Mononuclear cell (primary cell): ENCODE results near the gene AGER. TPM values are rescaled to one million over a fixed set of nuclear protein-coding genes. Genes with fewer than 3 reads are reported as not detected.
"Not testable (repeated sequence)": the region's sequence is repeated elsewhere in the genome, so short reads cannot be mapped to it uniquely, and the experiment has no call there.

Source experiments
- H3K27me3 ChIP-seq: 2 replicates; pipeline ENCODE4 v1.6.0; 2011; ENCODE audit warnings: low read length, control low read depth; ENCODE audit not compliant: insufficient read depth
- H3K4me1 ChIP-seq: 2 replicates; pipeline ENCODE4 v1.5.1; 2011; ENCODE audit warnings: mild to moderate bottlenecking, low read length, control low read depth; ENCODE audit not compliant: insufficient read depth
- H3K4me3 ChIP-seq: 2 replicates; pipeline ENCODE4 v1.5.1; 2011; ENCODE audit warnings: mild to moderate bottlenecking, low read length, moderate library complexity
- H3K9me3 ChIP-seq: 2 replicates; pipeline ENCODE4 v1.5.1; 2011; ENCODE audit warnings: low read depth, mild to moderate bottlenecking, control low read depth, low read length
- total RNA-seq: library from RNA; depleted of rRNA; stranded (reverse); fragments of >200 nt; gene quantifications from one replicate; pipeline ENCODE4 v1.2.3, GENCODE V29; 2012

Gene AGER
- total RNA-seq, result 1.5 TPM

GRCh38 chr6:32184084-32184640 lies at the start of gene AGER:
TSS of gene AGER (minus strand) at chr6:32184253. CDS start at chr6:32184222, 31 bp downstream.
- Histone ChIP-seq H3K4me3 (no peak within 1 kb of the TSS), H3K9me3 (no peaks in the 10 kb centered on the region), H3K27me3 (no peaks in the 10 kb centered on the region), H3K4me1 (peaks cover 54% of the 10 kb centered on the region)

GRCh38 chr6:32226434-32226833 lies 42.4 kb upstream of the AGER start:
- Histone ChIP-seq H3K9me3 (no peaks in the 10 kb centered on the region), H3K4me1 (peaks cover 39% of the 10 kb centered on the region), H3K27me3 (no peaks in the 10 kb centered on the region), H3K4me3 (no peak overlapping the region)

DNA sequence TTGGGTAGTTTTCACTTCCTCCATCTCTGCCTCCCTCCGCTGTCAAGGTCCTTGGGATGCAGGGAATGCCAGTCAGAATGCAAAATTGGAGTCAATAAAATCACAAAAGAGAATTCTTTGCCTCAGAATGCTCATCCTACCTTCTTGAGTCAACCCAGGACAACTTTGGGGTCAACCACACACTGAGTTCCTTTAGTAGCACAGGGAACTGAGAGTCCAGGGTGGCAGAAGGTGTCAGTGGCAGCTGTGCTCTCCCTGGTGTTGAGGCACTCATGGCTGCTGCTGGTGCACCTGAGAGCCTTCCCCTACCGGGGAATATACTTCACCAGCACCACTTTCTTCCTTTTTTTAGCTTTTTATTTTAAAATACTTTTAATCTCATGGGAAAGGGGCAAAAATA lies 40.6 kb upstream of the AGER start:
- no peak overlapping the region for H3K4me3 ChIP-seq
- no peaks in the 10 kb centered on the region for H3K27me3 ChIP-seq
- peaks cover 39% of the 10 kb centered on the region for H3K4me1 ChIP-seq
- no peaks in the 10 kb centered on the region for H3K9me3 ChIP-seq

DNA sequence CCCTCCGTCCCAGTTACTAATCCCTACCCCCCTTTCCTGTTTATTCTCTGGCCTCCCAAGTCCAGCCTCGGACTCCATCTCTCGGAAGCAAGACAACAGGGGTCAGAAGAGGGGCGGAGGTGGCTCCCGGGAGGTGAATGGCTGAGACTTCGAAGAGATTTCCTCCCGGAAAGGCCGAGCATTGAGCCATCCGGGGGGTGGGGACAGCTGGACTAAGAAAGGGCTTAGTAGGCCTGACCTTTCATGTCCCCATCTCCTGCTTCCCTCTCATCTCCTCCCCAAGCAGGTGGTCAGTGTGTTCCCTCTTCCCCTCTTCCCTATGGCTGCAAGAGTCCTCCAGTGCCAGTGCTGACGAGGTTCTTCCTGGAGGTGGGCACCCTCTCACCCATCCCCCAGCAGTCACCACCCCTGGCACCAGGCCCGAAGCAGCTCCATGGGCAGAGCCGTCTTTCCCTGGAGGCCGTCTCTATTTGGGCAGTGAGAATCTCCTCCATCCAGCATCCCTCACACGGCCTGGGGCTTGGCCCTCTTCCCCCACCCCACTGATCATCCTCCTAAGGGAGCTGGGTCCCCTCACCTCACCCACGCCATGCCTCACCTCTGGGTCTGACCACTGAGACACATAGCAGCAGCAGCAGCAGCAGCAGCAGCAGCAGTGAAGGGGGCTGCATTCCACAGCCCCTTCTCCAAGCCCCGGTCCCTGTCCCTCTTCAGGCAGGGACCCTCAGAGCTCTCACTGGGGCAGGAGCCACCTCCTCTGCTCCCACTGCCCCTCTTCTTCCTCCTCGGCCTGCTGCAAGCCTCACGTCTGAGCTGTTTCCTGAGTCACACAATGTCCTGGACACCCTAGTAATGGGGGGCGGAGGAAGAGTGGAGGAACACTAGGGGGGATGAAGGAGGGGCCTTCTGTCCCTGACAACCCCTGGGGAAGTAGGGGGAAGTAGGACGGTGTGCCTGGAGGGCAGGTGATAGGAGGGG lies 39.5 kb upstream of the AGER start, which contains the start of gene NOTCH4:
Gene NOTCH4, minus strand, starts transcription at position 810 of the 978 bp plus-strand sequence. Its CDS starts 139 bp downstream, at position 671.
- Histone ChIP-seq H3K9me3 (no peaks in the 10 kb centered on the region), H3K4me1 (peaks cover 39% of the 10 kb centered on the region), H3K27me3 (no peaks in the 10 kb centered on the region), H3K4me3 (no peak within 1 kb of the TSS)

DNA sequence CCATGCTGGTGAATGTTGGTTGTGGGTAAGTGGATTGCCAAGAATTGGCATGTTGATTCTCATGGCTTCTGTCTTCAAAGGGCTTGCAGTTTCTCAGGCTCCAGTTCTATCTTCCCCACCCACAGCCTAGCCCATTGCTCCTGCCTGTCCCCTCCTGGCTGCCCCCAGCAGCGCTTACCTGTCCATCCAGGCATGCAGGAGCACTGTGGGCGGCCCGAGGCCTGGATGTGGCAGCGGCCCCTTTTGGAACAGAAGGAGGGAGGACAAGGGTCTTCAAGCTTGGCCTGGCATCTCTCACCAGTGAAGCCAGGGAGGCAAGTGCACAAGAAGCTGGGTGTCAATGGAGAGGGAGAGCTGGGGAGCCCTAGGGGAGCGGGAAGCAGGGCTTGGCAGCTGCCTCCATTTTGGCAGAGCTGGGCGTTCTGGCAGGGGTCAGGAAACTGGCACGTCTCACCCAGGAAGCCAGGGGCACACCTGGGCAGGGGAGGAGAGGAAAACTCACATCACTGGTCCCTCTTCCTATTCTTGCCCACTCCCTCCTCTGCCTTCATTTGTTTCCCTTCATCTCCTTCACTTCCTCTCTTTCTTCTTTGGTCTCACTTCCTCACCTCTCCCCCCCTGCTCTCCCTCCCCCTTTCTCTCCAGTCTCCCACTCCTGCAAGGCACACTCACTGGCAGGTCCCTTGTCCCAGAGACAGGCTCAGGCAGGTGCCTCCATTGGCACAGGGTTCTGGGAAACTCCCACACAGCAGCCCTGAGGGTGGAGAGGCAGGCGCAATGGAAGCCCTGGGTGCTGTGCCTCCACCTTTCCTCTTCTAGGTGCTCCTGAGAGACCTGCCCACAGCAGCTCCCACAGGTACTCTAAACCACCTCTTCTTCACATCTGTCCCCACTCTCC lies 38.5 kb upstream of the AGER start:
- H3K27me3 ChIP-seq, result no peaks in the 10 kb centered on the region
- no peak overlapping the region for H3K4me3 ChIP-seq

GRCh38 chr6:32220021-32220420 lies 36.0 kb upstream of the AGER start:
- H3K4me1 ChIP-seq, result peaks cover 23% of the 10 kb centered on the region
- no peaks in the 10 kb centered on the region for H3K27me3 ChIP-seq
- no peak overlapping the region for H3K4me3 ChIP-seq
- no peaks in the 10 kb centered on the region for H3K9me3 ChIP-seq

More for the DNA sequence above, 38.5 kb upstream of the AGER start:
- H3K9me3 ChIP-seq, result no peaks in the 10 kb centered on the region
- H3K4me1 ChIP-seq, result peaks cover 35% of the 10 kb centered on the region

- H3K4me1 ChIP-seq, result peaks cover 13% of the 10 kb centered on the region
- no peak overlapping the region for H3K4me3 ChIP-seq
- no peaks in the 10 kb centered on the region for H3K9me3 ChIP-seq
- H3K27me3 ChIP-seq, result no peaks in the 10 kb centered on the region
Measured at GRCh38 chr6:32218167-32218566, 34.1 kb upstream of the AGER start.

DNA sequence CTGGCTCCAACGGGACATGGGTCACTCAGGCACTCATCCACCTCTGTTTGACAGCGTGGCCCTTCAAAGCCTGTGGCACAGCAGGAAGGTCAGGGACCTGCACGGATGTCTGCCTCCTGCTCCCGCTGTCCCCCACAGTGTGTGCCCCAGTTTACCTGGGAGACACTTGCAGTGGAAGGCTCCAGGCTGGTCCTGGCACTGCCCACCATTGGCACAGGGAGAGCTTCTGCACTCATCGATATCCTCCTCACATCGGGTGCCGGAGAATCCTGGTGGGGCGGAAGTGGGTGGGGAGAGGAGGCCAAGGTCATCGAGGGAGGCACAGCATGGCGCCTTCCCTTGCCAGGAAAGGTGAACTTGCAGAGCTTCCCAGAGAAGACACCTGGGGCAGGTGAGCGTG lies 32.9 kb upstream of the AGER start:
- no peaks in the 10 kb centered on the region for H3K27me3 ChIP-seq
- no peaks in the 10 kb centered on the region for H3K9me3 ChIP-seq
- peaks cover 1% of the 10 kb centered on the region for H3K4me1 ChIP-seq
- H3K4me3 ChIP-seq, result no peak overlapping the region

- Histone ChIP-seq H3K27me3 (no peaks in the 10 kb centered on the region), H3K4me3 (no peak overlapping the region), H3K4me1 (no peaks in the 10 kb centered on the region), H3K9me3 (no peaks in the 10 kb centered on the region)
Measured at GRCh38 chr6:32216285-32216684, 32.2 kb upstream of the AGER start.

- H3K9me3 ChIP-seq, result no peaks in the 10 kb centered on the region
- no peak overlapping the region for H3K4me3 ChIP-seq
- H3K27me3 ChIP-seq, result no peaks in the 10 kb centered on the region
- H3K4me1 ChIP-seq, result no peaks in the 10 kb centered on the region
Measured at GRCh38 chr6:32215617-32216016, 31.6 kb upstream of the AGER start.

DNA sequence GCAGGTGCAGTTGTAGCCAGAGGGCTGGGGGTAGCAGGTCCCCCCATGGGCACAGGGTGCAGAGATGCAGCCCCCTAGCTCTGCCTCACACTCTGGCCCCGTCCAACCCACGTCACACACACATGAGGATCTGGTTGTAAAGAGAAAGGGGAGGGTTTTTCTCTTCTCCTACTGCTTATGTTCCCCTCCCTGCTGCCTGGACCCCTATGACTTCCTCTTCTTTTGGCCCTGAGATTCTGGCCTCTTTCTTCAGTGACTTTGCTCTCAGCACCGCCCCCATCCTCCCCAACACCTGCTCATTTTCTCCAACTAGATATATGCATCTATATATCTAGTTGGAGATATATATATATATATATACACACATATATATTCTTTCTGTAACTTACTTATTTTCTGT lies 30.1 kb upstream of the AGER start:
- Histone ChIP-seq H3K4me1 (no peaks in the 10 kb centered on the region), H3K27me3 (no peaks in the 10 kb centered on the region), H3K9me3 (no peaks in the 10 kb centered on the region), H3K4me3 (no peak overlapping the region)

DNA sequence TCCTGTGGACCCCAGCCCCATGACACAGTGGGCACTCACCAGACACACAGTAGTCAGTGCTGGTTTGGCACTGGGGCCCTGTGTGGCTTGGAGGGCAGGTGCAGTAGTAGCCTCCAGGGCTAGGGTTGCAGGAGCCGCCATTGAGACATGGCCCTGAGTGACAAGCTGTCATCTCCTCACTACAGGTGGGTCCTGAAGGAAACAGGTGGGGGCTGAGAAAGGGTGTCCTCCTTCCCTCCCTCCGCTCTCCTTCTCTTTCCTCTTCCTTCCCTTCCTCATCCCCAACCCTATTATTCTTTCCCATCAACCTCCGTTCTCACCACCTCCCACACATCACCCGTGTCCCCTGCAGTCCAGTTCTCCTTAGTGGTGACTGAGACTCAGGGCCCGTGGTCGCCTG lies 29.6 kb upstream of the AGER start:
- Histone ChIP-seq H3K4me1 (no peaks in the 10 kb centered on the region), H3K9me3 (no peaks in the 10 kb centered on the region), H3K27me3 (no peaks in the 10 kb centered on the region), H3K4me3 (no peak overlapping the region)

DNA sequence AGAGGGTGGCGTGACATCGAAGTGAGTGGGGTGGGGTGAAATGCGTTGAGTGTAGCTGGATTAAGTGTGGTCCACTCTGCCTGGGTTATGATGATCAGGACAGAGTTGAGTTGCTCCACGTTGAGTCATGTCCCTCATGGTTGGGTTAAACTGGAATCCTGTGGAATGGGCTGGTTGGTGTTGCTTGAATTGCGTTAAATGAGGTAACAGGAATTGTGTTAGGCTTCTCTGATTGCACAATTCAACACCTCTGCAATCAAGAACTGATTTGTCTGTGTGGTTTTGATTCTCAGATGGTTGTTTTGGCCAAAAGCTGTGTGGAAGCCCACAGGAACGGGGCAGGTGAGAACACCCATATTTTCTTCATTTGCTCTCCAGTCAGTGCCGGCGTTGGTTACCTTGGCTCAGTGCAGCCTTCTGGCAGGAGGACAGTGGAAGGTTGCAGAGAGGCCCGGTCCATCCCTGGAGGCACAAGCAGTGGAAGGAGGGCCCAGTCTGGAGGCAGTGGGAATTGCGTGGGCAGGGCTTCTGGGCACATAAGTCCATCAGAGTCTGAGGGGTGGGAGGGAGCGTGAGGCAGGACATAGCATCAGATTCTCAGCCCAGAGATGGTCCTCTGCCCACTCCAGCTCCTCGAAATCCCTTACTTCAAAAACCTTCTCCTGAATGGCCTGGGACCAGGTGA lies 28.2 kb upstream of the AGER start:
- Histone ChIP-seq H3K4me3 (no peak overlapping the region), H3K9me3 (no peaks in the 10 kb centered on the region), H3K4me1 (no peaks in the 10 kb centered on the region), H3K27me3 (no peaks in the 10 kb centered on the region)

GRCh38 chr6:32211432-32211831 lies 27.4 kb upstream of the AGER start:
- H3K4me1 ChIP-seq, H3K27me3 ChIP-seq: not testable (repeated sequence)

More at GRCh38 chr6:32211432-32211831, 27.4 kb upstream of the AGER start:
- not testable (repeated sequence) for H3K9me3 ChIP-seq, H3K4me3 ChIP-seq
